Measurements from ENCODE around the gene ITFG1. TPM values are rescaled to one million over a fixed set of nuclear protein-coding genes. Genes with fewer than 3 reads are reported as not detected.

Gene ITFG1
- total and polyA plus RNA-seq, 9 of the 15 experiments (the other 6 are each of a cell fraction or from before 2014, with no cell fraction given), result 17.1 to 83.5 (median 35.8) TPM

DNA sequence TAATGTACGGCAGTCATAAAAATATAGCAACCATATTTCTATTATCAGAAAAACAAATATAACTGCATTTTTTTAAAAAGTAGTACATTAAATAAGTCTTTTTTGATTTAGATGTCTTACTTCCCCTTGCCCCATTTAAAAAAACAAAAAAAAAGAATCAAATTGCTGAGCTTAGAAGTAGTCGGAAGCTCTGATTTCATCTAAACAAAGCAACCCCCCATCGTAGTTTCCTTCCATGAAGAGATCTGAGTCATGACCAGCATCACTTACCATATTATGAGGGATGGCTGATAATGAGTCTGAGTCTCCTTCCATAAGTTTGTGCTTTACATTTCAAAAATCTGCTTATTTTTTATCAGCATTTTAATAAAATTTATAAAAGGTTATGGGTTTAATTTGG, 86.2 kb downstream of the ITFG1 start:
- Histone ChIP-seq H2AFZ (ENCODE audit: low read depth, low read length) (no peak overlapping the region), H3K79me2 (ENCODE audit: control insufficient read depth, insufficient read depth, low read length) (no peaks in the 10 kb centered on the region), H3K36me3 (ENCODE audit: control insufficient read depth, insufficient read depth, low read length) (peaks cover 24% of the 10 kb centered on the region), H3K9me1 (ENCODE audit: control insufficient read depth, insufficient read depth, low read length) (no peaks in the 10 kb centered on the region), H3K4me1 (replicated peaks in 1 of 2; ENCODE audit: control insufficient read depth in 2 of 2, insufficient read depth in 2 of 2, low read length in 2 of 2) (no peaks in the 10 kb centered on the region), H3K9ac (ENCODE audit: insufficient read depth in 1 of 2, low read depth in 2 of 2, low read length in 2 of 2) (no peak overlapping the region), H3K4me2 (ENCODE audit: insufficient read depth, low read length) (no peak overlapping the region), H3K27ac (ENCODE audit: extremely low read depth, low read depth, low read length) (no peak overlapping the region), H4K20me1 (replicated peaks; ENCODE audit: control insufficient read depth, insufficient read depth, low read length) (no peaks in the 10 kb centered on the region), H3K4me3 (no peak overlapping the region), H3K9me3 (replicated peaks; ENCODE audit: control insufficient read depth, insufficient read depth, low read depth, low read length) (no peaks in the 10 kb centered on the region), H3K27me3 (ENCODE audit: control insufficient read depth in 2 of 2, insufficient read depth in 2 of 2, low read length in 2 of 2) (no peaks in the 10 kb centered on the region)
- intact Hi-C loops (cut with micrococcal nuclease) (no loop called here), in situ Hi-C loops (cut with MboI) (no loop called here)
- BruUV-seq (replicated peaks), result TSS peak; percentile 24
- CTCF ChIA-PET (ENCODE audit: low intra/inter-chr PET ratio), result no interaction called here
- peak; percentile 15 for FAIRE-seq
- WGBS (ENCODE audit: insufficient coverage, low coverage, missing lambda C conversion rate), result 92% methylated on average over 3 of the region's 3 CpGs
- POLR2A ChIA-PET, result no interaction called here
- DNase-seq (ENCODE audit: extremely low read depth in 1 of 4, low spot score in 3 of 4), result no peak
- no peak for ATAC-seq
- TF ChIP-seq NFIC (IDR thresholded peaks at IDR 0.05) (no peak), TAL1 (IDR thresholded peaks at IDR 0.05) (no peak), ZSCAN29 (IDR thresholded peaks at IDR 0.05) (no peak), PATZ1 (CRISPR knock-in tag; IDR thresholded peaks at IDR 0.05; ENCODE audit: borderline replicate concordance) (no peak), HBP1 (CRISPR knock-in tag; IDR thresholded peaks at IDR 0.05) (no peak), ZNF121 (CRISPR knock-in tag; conservative IDR thresholded peaks at IDR 0.05) (no peak), DMBX1 (CRISPR knock-in tag; IDR thresholded peaks at IDR 0.05; ENCODE audit: borderline replicate concordance) (no peak), KDM1A (IDR thresholded peaks at IDR 0.05) (no peak), COPS2 (conservative IDR thresholded peaks at IDR 0.05) (no peak)
- TF ChIP-seq, protein P1, sequence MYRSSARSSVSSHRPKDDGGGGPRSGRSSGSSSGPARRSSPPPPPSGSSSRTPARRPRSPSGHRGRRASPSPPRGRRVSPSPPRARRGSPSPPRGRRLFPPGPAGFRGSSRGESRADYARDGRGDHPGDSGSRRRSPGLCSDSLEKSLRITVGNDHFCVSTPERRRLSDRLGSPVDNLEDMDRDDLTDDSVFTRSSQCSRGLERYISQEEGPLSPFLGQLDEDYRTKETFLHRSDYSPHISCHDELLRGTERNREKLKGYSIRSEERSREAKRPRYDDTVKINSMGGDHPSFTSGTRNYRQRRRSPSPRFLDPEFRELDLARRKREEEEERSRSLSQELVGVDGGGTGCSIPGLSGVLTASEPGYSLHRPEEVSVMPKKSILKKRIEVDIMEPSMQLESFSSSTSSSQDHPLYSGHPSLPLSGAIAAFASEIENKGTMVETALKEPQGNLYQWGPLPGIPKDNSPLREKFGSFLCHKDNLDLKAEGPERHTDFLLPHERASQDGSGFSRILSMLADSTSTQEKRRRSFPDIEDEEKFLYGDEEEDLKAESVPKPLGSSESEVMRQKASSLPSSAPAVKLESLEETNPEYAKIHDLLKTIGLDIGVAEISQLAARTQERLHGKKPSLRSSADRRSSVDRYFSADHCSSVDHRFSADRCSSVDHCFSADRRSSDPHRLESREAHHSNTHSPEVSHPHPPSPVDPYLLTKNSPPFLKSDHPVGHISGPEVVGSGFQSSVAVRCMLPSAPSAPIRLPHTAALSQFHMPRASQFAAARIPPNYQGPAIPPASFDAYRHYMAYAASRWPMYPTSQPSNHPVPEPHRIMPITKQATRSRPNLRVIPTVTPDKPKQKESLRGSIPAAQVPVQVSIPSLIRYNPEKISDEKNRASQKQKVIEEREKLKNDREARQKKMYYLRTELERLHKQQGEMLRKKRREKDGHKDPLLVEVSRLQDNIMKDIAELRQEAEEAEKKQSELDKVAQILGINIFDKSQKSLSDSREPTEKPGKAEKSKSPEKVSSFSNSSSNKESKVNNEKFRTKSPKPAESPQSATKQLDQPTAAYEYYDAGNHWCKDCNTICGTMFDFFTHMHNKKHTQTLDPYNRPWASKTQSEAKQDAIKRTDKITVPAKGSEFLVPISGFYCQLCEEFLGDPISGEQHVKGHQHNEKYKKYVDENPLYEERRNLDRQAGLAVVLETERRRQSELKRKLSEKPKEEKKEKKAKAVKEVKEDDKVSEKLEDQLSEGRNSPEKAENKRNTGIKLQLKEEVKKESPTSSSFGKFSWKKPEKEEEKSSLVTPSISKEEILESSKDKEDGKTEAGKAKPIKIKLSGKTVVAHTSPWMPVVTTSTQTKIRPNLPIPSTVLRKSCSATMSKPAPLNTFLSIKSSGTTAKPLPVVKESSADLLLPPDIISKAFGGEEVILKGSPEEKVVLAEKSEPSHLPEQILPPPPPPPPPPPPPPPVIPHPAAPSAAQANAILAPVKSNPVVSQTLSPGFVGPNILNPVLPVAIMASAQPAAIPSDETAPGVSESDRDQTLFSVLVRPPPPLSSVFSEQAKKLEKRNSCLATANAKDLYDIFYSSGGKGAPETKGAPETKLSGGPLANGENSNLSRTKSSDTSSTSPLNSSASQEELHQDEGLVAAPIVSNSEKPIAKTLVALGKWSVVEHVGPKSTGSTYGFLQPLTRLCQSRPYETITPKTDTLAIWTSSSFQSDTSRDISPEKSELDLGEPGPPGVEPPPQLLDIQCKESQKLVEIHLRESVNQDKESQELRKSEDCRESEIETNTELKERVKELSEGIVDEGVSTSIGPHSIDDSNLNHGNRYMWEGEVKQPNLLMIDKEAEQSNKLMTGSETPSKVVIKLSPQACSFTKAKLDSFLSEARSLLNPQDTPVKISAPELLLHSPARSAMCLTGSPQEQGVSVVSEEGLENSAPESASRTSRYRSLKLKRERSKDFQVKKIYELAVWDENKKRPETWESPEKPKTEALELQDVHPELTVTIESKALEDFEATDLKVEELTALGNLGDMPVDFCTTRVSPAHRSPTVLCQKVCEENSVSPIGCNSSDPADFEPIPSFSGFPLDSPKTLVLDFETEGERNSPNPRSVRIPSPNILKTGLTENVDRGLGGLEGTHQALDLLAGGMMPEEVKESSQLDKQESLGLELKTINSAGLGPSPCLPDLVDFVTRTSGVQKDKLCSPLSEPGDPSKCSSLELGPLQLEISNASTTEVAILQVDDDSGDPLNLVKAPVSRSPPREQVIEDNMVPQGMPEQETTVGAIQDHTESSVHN (IDR thresholded peaks at IDR 0.05; ENCODE audit: borderline replicate concordance in 1 of 2, low read depth in 1 of 2), result no peak
